Measurements from ENCODE around the gene DCLK1. TPM values are rescaled to one million over a fixed set of nuclear protein-coding genes. Genes with fewer than 3 reads are reported as not detected.

DCLK1 gene
- total RNA-seq, 3 donors from 2014 or later (not counting 1 experiment from before 2014, with no cell fraction given), result not detected

DNA sequence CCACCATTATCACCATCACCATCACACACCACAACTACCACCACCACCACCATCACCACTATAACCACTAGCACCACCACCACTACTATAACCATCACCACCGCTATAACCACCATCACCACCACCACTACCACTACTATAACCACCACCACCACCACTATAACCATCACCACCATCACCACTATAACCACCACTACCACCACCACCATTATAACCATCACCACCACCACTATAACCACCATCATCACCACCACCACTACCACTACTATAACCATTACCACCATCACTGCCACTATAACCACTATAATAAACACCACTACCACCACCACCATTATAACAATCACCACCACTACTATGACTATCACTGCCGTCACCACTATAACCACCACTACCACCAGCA, 173.2 kb downstream of the DCLK1 start:
- Mint-ChIP-seq H3K36me3 (no peaks in the 10 kb centered on the region), H3K4me1 (no peaks in the 10 kb centered on the region), H3K4me3 (no peak overlapping the region), H3K27me3 (ENCODE audit: low read depth in 2 of 2) (no peaks in the 10 kb centered on the region), H3K27ac (no peak overlapping the region), H3K9me3 (peaks cover 2 to 3% of the 10 kb centered on the region in 2 donors)
- DNase-seq (no peak), ATAC-seq (peak in 2 of 3 donors; percentile 22 to 76)
- WGBS (ENCODE audit: insufficient coverage), result 81% methylated on average over 2 of the region's 2 CpGs
- Histone ChIP-seq H3K27me3 (ENCODE audit: control insufficient read depth, insufficient read depth, low read length) (no peaks in the 10 kb centered on the region), H3K4me3 (ENCODE audit: low read length) (no peak overlapping the region), H3K27ac (ENCODE audit: low read length) (no peak overlapping the region), H3K9me3 (ENCODE audit: control insufficient read depth, insufficient read depth, low read length) (no peaks in the 10 kb centered on the region), H3K36me3 (ENCODE audit: control insufficient read depth, insufficient read depth, low read length) (no peaks in the 10 kb centered on the region), H3K4me1 (ENCODE audit: control insufficient read depth, insufficient read depth, low read length) (no peaks in the 10 kb centered on the region)
- intact Hi-C loops (cut with micrococcal nuclease), result no loop called here
- TF ChIP-seq, protein P1, sequence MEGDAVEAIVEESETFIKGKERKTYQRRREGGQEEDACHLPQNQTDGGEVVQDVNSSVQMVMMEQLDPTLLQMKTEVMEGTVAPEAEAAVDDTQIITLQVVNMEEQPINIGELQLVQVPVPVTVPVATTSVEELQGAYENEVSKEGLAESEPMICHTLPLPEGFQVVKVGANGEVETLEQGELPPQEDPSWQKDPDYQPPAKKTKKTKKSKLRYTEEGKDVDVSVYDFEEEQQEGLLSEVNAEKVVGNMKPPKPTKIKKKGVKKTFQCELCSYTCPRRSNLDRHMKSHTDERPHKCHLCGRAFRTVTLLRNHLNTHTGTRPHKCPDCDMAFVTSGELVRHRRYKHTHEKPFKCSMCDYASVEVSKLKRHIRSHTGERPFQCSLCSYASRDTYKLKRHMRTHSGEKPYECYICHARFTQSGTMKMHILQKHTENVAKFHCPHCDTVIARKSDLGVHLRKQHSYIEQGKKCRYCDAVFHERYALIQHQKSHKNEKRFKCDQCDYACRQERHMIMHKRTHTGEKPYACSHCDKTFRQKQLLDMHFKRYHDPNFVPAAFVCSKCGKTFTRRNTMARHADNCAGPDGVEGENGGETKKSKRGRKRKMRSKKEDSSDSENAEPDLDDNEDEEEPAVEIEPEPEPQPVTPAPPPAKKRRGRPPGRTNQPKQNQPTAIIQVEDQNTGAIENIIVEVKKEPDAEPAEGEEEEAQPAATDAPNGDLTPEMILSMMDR (IDR thresholded peaks at IDR 0.05), result no peak

DNA sequence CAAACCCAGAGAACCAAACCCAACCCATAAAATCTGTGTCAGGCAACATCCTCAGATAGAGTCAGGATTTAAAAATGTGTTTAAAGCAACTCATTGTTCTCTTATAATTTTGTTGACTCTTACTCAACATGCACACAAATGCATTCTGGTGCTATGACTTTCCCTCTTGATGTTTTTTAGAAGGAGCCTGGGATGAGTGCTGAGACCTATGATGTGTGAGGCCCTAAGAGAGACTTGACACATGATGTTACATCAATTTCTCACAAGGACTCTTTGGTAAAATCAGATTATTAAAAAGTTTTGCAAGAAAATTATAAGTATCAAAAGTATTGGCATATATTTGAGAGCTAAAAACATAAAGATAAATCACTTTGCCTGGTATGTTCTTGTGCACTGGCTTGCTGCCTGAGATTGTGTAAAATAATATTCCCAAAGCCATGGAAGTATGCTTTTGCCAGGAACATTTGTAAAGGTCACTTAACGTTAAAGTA, 173.9 kb downstream of the DCLK1 start:
- Mint-ChIP-seq H3K4me3 (no peak overlapping the region), H3K36me3 (no peaks in the 10 kb centered on the region), H3K4me1 (no peaks in the 10 kb centered on the region), H3K27ac (no peak overlapping the region), H3K9me3 (peaks cover 2 to 3% of the 10 kb centered on the region in 2 donors), H3K27me3 (ENCODE audit: low read depth in 2 of 2) (no peaks in the 10 kb centered on the region)
- Histone ChIP-seq H3K36me3 (ENCODE audit: control insufficient read depth, insufficient read depth, low read length) (no peaks in the 10 kb centered on the region), H3K9me3 (ENCODE audit: control insufficient read depth, insufficient read depth, low read length) (no peaks in the 10 kb centered on the region), H3K27ac (ENCODE audit: low read length) (no peak overlapping the region), H3K27me3 (ENCODE audit: control insufficient read depth, insufficient read depth, low read length) (no peaks in the 10 kb centered on the region), H3K4me3 (ENCODE audit: low read length) (no peak overlapping the region), H3K4me1 (ENCODE audit: control insufficient read depth, insufficient read depth, low read length) (no peaks in the 10 kb centered on the region)
- DNase-seq, result no peak
- WGBS (ENCODE audit: insufficient coverage), result no CpG with 5 or more reads among the region's 1 CpG
- intact Hi-C loops (cut with micrococcal nuclease), result no loop called here
- TF ChIP-seq, protein P1 (IDR thresholded peaks at IDR 0.05), result no peak
- no peak for ATAC-seq

DNA sequence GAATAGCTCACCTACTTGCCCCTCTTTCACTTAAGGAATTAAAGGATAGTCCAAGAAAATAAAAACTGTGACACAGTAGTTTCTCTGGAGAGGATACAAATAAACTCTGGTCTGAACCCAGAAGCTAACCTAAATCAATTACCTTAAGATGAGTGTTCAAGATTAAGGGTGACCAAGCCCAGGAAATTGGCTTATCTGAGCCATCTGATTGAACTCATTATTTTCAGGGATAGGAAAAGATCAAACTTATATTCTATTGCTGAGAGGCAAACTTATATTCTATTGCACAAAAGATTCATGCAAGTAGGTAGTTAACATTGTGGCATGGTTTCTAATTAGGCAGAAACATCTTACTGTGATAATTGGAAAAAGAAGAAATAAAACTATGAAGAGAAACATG, 175.1 kb downstream of the DCLK1 start:
- H3K4me1 Mint-ChIP-seq, result no peaks in the 10 kb centered on the region

DNA sequence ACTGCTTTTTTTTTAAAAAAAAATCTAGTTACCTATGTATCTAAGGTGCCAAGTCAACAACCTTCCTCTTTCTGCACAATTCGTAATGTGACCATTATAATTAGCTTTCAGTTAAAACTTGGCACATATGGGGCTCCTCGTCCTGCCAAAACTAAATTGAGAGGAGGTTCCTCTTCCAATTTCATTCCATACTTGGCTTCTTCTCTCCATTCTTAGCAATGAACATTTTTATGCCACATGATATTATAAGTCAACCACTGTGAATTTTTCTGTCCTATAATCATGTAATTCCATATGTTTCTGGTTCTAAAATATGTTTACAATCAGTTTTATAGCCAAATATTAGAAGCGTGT, 177.0 kb downstream of the DCLK1 start:
- H3K27me3 Mint-ChIP-seq (ENCODE audit: low read depth in 2 of 2), result no peaks in the 10 kb centered on the region
- no peaks in the 10 kb centered on the region for H3K36me3 ChIP-seq (ENCODE audit: control insufficient read depth, insufficient read depth, low read length)

More for the DNA sequence above, 175.1 kb downstream of the DCLK1 start:
- DNase-seq (no peak), ATAC-seq (no peak)
- H3K36me3 ChIP-seq (ENCODE audit: control insufficient read depth, insufficient read depth, low read length), result no peaks in the 10 kb centered on the region
- H3K27me3 ChIP-seq (ENCODE audit: control insufficient read depth, insufficient read depth, low read length), result no peaks in the 10 kb centered on the region
- TF ChIP-seq, protein P1 (IDR thresholded peaks at IDR 0.05), result no peak
- Mint-ChIP-seq H3K4me3 (no peak overlapping the region), H3K27me3 (ENCODE audit: low read depth in 2 of 2) (no peaks in the 10 kb centered on the region), H3K36me3 (no peaks in the 10 kb centered on the region), H3K9me3 (peaks cover 5 to 6% of the 10 kb centered on the region in 2 donors), H3K27ac (no peak overlapping the region)
- no peaks in the 10 kb centered on the region for H3K9me3 ChIP-seq (ENCODE audit: control insufficient read depth, insufficient read depth, low read length)
- H3K27ac ChIP-seq (ENCODE audit: low read length), result no peak overlapping the region
- H3K4me3 ChIP-seq (ENCODE audit: low read length), result no peak overlapping the region
- intact Hi-C loops (cut with micrococcal nuclease), result no loop called here
- no peaks in the 10 kb centered on the region for H3K4me1 ChIP-seq (ENCODE audit: control insufficient read depth, insufficient read depth, low read length)

More for the DNA sequence above, 177.0 kb downstream of the DCLK1 start:
- no peak for ATAC-seq
- Mint-ChIP-seq H3K9me3 (peaks cover 7 to 9% of the 10 kb centered on the region in 2 donors), H3K4me1 (no peaks in the 10 kb centered on the region), H3K36me3 (no peaks in the 10 kb centered on the region), H3K27ac (no peak overlapping the region), H3K4me3 (no peak overlapping the region)
- Histone ChIP-seq H3K4me3 (ENCODE audit: low read length) (no peak overlapping the region), H3K27ac (ENCODE audit: low read length) (no peak overlapping the region), H3K9me3 (ENCODE audit: control insufficient read depth, insufficient read depth, low read length) (no peaks in the 10 kb centered on the region), H3K4me1 (ENCODE audit: control insufficient read depth, insufficient read depth, low read length) (no peaks in the 10 kb centered on the region), H3K27me3 (ENCODE audit: control insufficient read depth, insufficient read depth, low read length) (no peaks in the 10 kb centered on the region)
- TF ChIP-seq, protein P1 (IDR thresholded peaks at IDR 0.05), result no peak
- no peak for DNase-seq
- intact Hi-C loops (cut with micrococcal nuclease), result no loop called here
- WGBS (ENCODE audit: insufficient coverage), result 61% methylated on average over 2 of the region's 3 CpGs

All from natural killer cell (primary cell).